Activated B cell treated with CpG ODN at 0.5 μM for 24 hours (primary cell): Measurements from ENCODE around the gene SLC35B2. TPM values are rescaled to one million over a fixed set of nuclear protein-coding genes. Genes with fewer than 3 reads are reported as not detected.

Experiments
- ATAC-seq: fragments of 200-7000 bp; cut with Tn5 transposase; one replicate; pipeline ENCODE4 v1.10.0; 2021; ENCODE audit warnings: low read depth, mild to moderate bottlenecking, moderate library complexity
- CTCF ChIA-PET: fragments of 350-600 bp; sonication (Branson Sonifier 250); formaldehyde crosslinking; loops from one replicate; lab custom pipeline; 2021; ENCODE audit warnings: antibody characterized with exemption; lab: Charles Lee
- POLR2A ChIA-PET: fragments of 350-600 bp; sonication (Branson Sonifier 250); formaldehyde crosslinking; loops from one replicate; lab custom pipeline; 2021; ENCODE audit warnings: antibody characterized with exemption; lab: Charles Lee
- DNase-seq: peaks from one replicate; pipeline ENCODE4 v3.0.0; 2022
- H3K27ac Mint-ChIP-seq: one replicate; pipeline ENCODE4 v1.8.0; 2020; ENCODE audit warnings: mixed read lengths
- H3K27me3 Mint-ChIP-seq: one replicate; pipeline ENCODE4 v1.8.0; 2021; ENCODE audit warnings: mixed read lengths
- H3K36me3 Mint-ChIP-seq: one replicate; pipeline ENCODE4 v1.8.0; 2021; ENCODE audit warnings: low read depth, mixed read lengths
- H3K4me1 Mint-ChIP-seq: one replicate; pipeline ENCODE4 v1.8.0; 2021; ENCODE audit warnings: mixed read lengths
- H3K4me3 Mint-ChIP-seq: one replicate; pipeline ENCODE4 v1.8.0; 2020; ENCODE audit warnings: mild to moderate bottlenecking, mixed read lengths
- H3K9me3 Mint-ChIP-seq: one replicate; pipeline ENCODE4 v1.8.0; 2020; ENCODE audit warnings: mixed read lengths
- CTCF ChIP-seq: fragments of 200-600 bp; IDR thresholded peaks from one replicate; pipeline ENCODE4 v1.8.0; 2022; ENCODE audit warnings: antibody characterized with exemption, mild to moderate bottlenecking
- intact Hi-C: fragments of 100-400 bp; cut with micrococcal nuclease; formaldehyde crosslinking; loops from one replicate; pipeline ENCODE4 v1.15.1; 2024
- total RNA-seq: library from RNA; stranded (reverse); gene quantifications from 2 replicates; pipeline ENCODE4 v1.2.3, GENCODE V29; 2022

The SLC35B2 gene
- total RNA-seq, 1 donor from 2014 or later = 29.1 TPM

GRCh38 chr6:44217332-44218143 is 39.8 kb downstream of the SLC35B2 start:
- TF ChIP-seq CTCF = no peak
- Mint-ChIP-seq H3K4me1 (peaks cover 25% of the 10 kb centered on the region), H3K36me3 (no peaks in the 10 kb centered on the region), H3K27ac (no peak overlapping the region), H3K9me3 (no peaks in the 10 kb centered on the region), H3K4me3 (no peak overlapping the region), H3K27me3 (no peaks in the 10 kb centered on the region)
- ATAC-seq (no peak), DNase-seq (no peak)
- intact Hi-C loops = no loop called here
- POLR2A ChIA-PET = interaction anchor here (1.0 kb wide), 1 partner anchor 29 kb away, joined by 3 read pairs; the partner anchor contains the start of gene HSP90AB1
- CTCF ChIA-PET = no interaction called here

- H3K27me3 Mint-ChIP-seq = no peaks in the 10 kb centered on the region
- H3K4me1 Mint-ChIP-seq = peaks cover 22% of the 10 kb centered on the region
- ChIA-PET POLR2A (interaction anchor here (0.7 to 1.0 kb wide), 2 partner anchors 30 to 1332 kb away, joined by 3 to 8 read pairs; partner anchors contain the start of gene HSP90AB1), CTCF (no interaction called here)
- TF ChIP-seq CTCF = no peak
- H3K36me3 Mint-ChIP-seq = no peaks in the 10 kb centered on the region
- no peak within 1 kb of the TSS for H3K27ac Mint-ChIP-seq
- H3K9me3 Mint-ChIP-seq = no peaks in the 10 kb centered on the region
- H3K4me3 Mint-ChIP-seq = no peak within 1 kb of the TSS
- DNase-seq = no peak
- intact Hi-C loops = no loop called here
- ATAC-seq = no peak
Observed at GRCh38 chr6:44216677-44217331, 40.5 kb downstream of the SLC35B2 start, which contains the start of gene MYMX. MYMX (plus strand) TSS chr6:44216926; CDS start chr6:44217472, 546 bp downstream.

GRCh38 chr6:44214307-44214706 is 43.0 kb downstream of the SLC35B2 start:
- TF ChIP-seq CTCF = no peak
- POLR2A ChIA-PET = no interaction called here
- no peaks in the 10 kb centered on the region for H3K9me3 Mint-ChIP-seq
- H3K27ac Mint-ChIP-seq = no peak overlapping the region
- no peaks in the 10 kb centered on the region for H3K36me3 Mint-ChIP-seq
- H3K27me3 Mint-ChIP-seq = no peaks in the 10 kb centered on the region
- peaks cover 10% of the 10 kb centered on the region for H3K4me1 Mint-ChIP-seq
- ATAC-seq (no peak), DNase-seq (no peak)
- intact Hi-C loops = no loop called here
- CTCF ChIA-PET = no interaction called here
- H3K4me3 Mint-ChIP-seq = no peak overlapping the region

GRCh38 chr6:44211284-44211683 is 46.0 kb downstream of the SLC35B2 start:
- no peak for TF ChIP-seq CTCF
- peaks cover 7% of the 10 kb centered on the region for H3K27me3 Mint-ChIP-seq
- H3K36me3 Mint-ChIP-seq = no peaks in the 10 kb centered on the region
- no peak overlapping the region for H3K4me3 Mint-ChIP-seq
- intact Hi-C loops = no loop called here
- no peaks in the 10 kb centered on the region for H3K4me1 Mint-ChIP-seq
- DNase-seq (no peak), ATAC-seq (no peak)
- CTCF ChIA-PET = no interaction called here
- POLR2A ChIA-PET = interaction anchor here (0.7 kb wide), 1 partner anchor 144 kb away, joined by 3 read pairs; no protein-coding TSS in a partner anchor
- no peak overlapping the region for H3K27ac Mint-ChIP-seq
- no peaks in the 10 kb centered on the region for H3K9me3 Mint-ChIP-seq

- no peaks in the 10 kb centered on the region for H3K9me3 Mint-ChIP-seq
- TF ChIP-seq CTCF = no peak
- H3K27me3 Mint-ChIP-seq = peaks cover 7% of the 10 kb centered on the region
- ChIA-PET POLR2A (no interaction called here), CTCF (no interaction called here)
- ATAC-seq (no peak), DNase-seq (no peak)
- intact Hi-C loops = no loop called here
- H3K36me3 Mint-ChIP-seq = no peaks in the 10 kb centered on the region
- H3K27ac Mint-ChIP-seq = no peak overlapping the region
- H3K4me3 Mint-ChIP-seq = no peak overlapping the region
- H3K4me1 Mint-ChIP-seq = no peaks in the 10 kb centered on the region
Observed at GRCh38 chr6:44207966-44208365, 49.4 kb downstream of the SLC35B2 start.
